GM21723 (cell line): ENCODE results near the gene TMED3.

Experiments used
- ATAC-seq: cut with Tn5 transposase; IDR thresholded peaks from one replicate; pipeline ENCODE4 v1.9.1; 2021; ENCODE audit warnings: mild to moderate bottlenecking, moderate library complexity; ENCODE audit not compliant: unreplicated experiment

Gene TMED3

DNA sequence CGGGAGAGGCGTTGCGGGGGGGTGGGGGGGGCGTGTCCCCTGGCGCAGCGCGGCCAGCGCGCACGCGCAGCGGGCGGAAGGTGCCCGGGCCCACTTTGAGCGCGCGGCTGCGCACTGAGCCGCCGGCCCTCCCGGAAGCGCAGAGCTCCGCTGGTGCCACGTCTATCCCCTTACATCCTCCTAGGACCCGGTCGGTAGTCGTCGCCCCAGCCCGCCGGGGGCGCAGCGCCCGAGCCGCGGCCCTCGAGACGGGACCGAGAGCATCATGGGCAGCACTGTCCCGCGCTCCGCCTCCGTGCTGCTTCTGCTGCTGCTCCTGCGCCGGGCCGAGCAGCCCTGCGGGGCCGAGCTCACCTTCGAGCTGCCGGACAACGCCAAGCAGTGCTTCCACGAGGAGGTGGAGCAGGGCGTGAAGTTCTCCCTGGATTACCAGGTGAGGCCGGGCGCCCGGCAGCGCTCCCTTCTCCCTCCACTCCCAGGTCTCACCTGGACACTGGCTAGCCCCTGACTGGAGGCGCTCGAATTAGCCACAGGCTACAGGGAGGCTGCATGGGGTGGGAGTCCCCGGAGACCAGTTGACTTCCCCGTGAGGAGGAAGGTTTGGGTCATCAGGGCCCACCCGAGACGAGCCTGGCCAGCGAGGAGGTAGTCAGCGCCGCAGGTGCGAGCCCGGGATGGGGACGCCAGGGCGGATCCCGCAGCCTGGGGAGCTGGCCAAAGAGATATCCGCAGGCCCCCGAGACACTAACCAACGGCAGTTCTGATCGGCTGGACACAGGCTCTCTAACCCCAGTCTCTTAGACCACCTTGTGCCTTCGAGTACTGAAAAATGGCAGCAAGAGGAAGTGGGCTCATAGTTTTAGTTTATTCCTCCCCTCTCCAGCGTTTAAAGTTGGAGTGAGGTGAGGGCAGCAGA is at the start of gene TMED3:
Gene TMED3, plus strand, starts transcription at position 128 of the 916 bp plus-strand sequence. Its CDS starts 138 bp downstream, at position 266.
- peak; percentile 91 for ATAC-seq

DNA sequence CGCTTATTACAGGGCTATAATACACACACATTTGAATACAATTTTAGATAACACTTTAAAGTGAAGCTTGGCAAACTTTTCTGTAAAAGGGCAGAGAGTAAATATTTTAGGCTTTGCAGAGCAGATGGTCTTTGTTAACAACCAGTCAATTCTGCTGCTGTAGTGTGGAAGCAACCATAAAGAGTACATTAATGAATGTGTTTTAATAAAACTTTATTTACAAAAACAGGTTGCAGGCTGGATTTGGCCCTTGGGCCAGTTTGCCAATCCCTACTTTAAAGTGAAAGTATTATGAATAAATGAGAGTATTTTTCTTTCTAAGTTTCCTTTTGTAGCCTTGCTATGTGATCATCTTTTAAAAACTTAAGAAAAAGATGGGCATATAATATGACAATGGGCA is 49.1 kb upstream of the TMED3 start:
- no peak for ATAC-seq

DNA sequence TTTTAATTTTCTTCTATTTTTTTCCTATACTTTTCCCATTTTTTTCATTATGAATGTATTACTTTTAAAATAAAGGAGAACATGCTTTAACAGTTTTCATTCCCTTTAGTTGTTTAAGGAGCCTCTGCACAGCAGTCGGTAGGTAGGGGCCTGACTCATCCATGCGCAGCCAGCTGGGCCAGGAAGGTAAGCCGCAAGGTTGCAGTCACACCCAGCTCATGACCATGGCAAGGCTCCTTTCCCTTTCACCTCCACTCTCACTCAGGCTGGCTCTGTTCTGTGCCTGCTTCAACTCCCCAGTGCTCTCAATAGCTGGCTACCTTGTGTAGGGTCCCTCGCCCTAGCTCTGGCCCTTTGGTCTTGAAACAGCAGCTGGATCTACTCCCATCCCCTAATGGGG is 45.7 kb upstream of the TMED3 start:
- ATAC-seq = no peak

DNA sequence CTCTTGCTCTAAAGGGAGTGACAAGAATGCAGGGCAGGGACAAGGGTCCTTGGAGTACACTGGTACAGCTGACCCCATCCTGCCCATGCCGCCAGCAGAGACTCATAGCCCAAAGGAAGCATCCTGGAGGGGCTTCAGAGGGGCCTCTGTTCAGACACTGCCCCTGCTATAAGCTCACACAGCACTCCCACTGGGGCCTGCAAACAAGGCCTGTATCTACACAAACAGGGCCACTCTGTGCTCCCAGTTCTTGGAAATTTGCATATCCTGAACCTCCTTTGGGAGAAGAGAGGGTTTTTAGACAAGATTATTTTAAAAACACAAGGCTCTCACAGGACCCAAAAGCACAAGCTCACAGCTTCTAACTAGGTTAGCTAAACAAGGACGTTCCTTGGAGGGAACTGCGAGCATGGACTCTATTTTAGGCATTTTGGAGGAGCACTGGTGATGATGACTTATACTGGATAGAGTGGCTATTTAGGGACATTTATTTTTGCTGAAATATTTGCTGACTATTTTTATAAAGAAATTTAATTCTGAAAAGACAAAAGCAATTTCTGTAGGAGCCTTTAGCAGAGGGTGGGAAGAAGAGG is 44.8 kb upstream of the TMED3 start:
- no peak for ATAC-seq

DNA sequence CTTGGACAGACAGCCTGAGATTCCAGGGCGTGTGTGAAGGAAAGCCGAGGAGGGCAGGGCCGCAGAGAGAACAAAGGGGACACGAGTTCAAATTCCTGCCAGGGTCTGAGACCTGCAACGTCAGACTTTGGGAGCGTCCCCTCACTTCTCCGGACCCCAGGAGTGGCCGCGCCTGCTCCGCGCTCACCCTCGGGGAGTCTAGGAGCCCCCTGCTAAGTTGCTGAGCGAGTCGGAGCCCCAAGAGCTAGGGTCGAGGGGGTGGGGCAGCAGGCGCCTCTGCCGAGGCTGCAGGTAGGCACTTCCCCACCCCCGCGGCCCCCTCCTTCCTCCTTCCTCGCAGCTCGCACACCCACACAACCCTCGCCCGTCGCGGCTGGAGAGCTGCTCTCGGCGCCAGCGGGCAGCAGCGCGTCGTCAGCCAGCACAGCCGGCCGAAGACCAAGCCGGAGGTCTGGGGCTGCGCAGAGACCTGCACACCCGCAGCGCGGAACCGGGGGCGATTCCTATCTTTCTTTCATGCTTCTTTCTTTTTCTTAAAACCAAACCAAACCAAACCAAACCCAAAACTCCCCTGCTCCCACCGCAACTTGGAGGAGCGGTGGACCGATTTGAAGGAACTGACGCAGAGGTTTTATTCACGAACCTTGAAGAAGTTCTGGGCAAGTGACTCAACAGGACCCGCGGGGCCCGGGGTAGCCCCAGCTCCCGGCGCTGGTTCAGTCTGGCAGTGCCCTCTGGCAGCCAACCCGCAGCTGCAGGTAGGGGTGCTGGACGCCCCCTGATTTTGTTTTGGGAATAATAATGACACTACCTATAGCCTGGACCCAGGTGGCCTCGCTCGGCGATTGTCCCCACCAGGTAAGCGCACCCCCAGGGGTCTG is 28.3 kb upstream of the TMED3 start, which contains the start of gene ANKRD34C:
Gene ANKRD34C, plus strand, starts transcription at position 352 of the 881 bp plus-strand sequence. CDS start 10,563 bp downstream, outside the sequence.
- no peak for ATAC-seq

DNA sequence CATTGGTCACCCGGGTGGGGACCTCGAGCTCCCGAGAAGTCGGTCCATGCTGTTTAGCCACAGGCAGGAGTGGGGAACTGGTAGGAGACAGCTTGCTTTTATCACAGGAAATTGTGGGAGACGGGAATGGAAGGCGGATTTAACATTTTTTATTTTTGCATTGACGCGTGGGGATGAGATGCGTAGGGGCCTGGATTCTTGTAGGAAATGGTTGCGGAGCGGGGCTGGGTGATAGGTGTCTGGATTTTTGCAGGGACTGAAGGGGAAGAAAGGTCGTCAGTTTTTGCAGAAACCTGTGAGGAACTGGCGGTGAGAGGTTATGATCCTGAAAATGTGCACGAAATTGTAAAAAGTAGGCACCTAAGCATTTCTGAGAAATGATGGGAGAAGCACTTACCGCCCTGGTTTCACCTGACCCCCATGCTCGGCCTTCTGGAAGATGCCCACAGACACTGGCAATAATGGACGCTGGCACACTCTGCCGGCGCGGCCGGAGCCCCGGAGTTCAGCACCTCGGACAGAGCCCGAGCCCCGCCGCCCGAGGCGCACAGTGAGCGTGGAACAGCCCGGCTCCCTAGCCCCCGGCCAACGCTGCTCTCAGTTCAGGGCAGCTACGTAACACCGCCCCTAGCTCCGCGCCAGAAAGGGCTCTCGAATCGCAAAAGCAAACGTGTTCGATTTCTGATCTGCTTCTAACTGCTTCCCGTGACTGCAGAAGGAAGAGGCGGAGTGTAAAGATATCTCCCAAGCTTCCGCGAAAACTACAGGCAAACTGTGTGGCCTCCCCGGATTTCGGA is 27.5 kb upstream of the TMED3 start:
- ATAC-seq = no peak

DNA sequence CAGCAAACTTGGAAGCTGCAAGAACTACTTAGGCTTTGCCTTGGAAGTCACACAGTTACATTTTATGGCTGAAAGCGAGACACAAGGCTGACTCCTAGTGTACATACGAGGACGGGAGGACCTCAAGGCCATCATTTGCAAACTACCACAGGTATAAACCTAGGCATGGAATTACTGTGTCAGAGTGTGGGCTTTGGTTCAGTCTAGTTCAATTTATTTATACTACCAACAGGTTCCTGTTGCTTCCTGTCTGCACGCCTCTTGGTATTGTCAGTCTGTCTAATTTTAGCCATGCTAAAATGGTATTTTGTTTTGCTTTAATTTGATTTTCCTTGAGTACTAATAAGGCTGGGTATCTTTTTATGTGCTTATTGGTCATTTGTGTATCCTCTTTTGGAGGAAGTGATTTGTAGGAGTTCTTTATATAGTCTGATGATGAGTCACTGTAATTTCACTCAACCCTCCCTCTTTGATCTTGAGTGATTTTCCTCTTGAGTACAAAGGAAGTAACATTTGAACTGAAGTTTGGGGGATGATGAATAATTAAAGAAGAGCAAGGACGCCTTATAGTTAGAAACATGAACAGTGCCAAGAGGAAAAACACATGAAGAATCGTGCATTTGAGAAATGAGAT is 20.2 kb upstream of the TMED3 start:
- ATAC-seq = no peak

DNA sequence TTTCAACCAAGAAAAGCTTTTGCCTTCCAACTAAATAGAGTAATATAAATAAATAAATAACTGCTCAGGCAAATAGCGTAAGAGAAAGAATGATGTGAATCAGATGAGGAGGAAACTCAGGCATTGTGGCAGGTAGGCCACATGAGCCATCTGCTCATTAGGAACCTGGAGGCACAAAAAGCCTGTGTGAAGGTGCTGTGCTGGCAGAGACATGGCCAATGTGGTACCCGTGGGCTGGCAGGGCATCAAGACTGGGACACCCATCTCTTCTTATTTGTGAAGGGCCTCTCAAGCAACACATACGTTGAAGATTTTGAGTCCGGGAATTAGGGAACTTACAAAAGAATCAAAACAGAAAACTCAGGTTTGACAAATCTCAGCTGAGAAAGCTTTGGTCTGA is 18.9 kb upstream of the TMED3 start:
- no peak for ATAC-seq

DNA sequence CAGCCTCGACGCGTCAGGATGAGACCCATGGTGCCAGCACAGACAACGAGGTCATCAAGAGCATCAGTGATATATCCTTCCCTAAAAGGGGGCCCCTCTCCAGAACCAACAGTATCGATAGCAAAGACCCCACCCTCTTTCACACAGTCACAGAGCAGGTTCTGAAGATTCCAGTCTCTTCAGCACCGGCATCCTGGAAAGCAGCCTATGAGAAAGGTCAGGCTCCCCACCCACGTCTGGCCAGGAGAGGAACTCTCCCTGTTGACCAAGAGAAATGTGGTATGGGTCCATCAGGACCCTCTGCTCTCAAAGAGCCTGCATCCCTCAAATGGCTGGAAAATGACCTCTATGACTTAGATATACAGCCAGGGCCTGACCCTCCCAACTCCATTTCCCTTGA is 16.8 kb upstream of the TMED3 start:
- ATAC-seq = no peak

DNA sequence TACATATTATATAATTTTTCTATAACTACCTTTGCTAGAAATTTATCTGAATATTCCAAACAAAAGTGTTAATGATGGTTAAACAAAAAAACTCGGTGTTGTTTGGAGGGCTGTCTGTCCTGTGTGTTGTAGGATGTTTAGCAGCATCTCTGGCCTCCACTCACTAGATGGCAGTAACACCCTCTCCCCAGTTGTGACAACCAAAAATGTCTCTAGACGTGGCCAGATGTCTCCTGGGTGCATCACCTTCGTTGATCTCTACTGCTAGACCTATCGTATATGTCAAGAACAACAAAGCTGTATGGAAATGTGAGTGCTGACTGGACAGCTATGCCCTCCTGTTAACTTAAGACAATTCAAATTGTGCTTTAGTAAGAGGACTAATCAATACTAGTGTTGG is 14.3 kb upstream of the TMED3 start:
- ATAC-seq = no peak

DNA sequence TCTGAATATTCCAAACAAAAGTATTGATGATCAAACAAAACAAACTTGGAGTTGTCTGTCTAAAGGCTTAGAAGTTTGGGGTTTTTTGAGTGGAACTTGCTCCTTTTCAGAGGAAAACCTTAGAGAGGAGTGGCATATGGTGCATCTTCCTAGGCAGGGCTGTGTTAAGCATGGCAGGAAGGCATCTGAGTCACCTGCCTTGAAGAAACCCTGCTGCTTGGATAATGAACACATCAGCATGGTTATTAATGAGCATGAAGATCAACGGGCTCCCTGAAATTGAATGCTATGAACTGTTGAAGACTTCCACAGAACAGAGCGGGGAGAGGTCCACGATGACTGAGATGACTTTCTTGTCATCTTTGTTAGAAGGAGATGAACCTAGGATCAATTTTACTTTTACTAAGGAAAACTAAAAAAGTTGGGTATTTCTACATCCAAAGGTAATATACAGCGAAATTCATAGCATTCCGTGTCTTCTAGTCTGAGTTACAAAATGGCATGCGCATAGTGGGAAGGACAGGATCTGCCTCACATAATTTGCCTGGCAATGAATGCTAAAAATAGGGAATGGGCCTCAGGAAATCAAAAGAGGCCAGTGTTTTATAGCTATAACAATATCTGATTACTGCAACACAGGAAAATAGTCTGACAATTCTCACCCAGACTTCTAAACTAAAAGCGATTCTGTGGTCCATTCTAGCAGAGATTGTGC is 11.6 kb upstream of the TMED3 start:
- no peak for ATAC-seq

DNA sequence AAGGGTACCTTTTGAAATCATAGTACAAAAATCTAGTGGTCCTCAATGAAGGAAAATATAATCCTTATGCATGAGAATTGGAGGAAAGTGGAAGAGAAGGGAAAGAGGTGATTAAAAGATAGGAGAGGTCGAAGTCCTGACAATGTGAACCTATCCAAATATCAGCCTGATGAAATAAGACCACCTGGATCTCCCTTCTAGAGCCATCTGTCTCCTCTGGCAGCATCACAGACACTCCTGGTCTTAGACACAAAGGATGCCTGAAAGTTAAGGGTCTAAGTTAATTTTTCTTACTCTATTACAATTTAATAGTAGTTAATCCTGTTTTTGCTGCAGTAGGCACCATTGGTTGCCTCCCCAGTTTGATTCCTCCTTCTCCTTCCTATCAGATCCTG is 11.1 kb upstream of the TMED3 start:
- no peak for ATAC-seq

DNA sequence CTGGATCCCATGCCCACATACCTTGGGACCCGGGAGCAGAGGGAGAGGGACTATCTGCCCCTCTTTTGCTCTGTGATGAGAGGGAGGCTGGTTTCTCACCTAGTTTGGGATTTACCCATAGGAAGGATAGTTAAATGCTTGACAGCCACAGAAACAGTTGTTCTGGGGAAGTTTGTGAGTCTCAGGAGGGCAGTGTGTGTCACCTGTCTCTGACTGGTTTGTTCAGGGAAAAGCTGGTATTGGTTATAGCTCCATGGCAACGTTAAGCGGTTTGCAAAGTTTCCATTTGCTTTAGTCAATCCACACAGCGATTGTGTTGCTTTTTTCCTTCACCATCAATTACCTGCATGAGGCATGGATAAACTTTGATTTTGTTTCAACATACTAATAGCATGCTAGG is 3.7 kb upstream of the TMED3 start:
- ATAC-seq = no peak

DNA sequence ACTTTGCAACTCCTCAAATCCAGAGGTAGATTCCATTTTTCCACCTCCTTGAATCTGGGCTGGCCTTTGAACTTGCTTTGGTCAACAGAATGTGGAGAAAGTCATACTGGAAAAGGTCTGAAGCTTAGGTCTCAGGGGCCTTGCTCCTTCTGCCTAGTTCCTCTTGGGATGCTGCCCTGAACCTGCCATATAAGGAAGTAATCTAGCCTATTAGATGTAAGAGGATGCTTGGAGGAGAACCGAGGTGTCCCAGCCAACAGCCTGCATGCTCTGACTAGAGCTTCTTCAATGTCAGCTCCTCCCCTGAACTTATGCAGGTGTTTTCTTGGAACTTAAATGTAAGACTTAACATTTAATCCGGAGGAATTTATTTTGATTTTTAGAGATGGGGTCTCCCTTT is 2.0 kb upstream of the TMED3 start:
- ATAC-seq = no peak

DNA sequence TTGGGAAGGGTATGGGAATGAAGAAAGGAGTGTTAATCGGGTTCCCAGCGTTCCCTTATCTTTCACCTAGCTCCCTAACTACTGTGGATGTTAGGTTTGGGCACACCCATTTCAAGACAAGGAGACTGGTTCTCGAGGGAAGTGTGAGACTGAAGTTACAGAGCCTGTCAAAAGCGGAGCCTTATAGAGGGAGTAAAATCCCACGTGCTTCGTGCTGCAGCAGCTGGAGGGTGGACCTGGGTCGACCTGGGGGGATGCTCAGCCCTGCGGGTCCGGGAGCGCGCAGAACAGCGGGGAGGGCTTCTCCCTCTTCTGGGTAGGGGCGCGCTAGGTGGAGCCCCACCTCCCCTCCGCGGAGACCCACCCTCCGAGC is 314 bp upstream of the TMED3 start:
- peak; percentile 36 for ATAC-seq

DNA sequence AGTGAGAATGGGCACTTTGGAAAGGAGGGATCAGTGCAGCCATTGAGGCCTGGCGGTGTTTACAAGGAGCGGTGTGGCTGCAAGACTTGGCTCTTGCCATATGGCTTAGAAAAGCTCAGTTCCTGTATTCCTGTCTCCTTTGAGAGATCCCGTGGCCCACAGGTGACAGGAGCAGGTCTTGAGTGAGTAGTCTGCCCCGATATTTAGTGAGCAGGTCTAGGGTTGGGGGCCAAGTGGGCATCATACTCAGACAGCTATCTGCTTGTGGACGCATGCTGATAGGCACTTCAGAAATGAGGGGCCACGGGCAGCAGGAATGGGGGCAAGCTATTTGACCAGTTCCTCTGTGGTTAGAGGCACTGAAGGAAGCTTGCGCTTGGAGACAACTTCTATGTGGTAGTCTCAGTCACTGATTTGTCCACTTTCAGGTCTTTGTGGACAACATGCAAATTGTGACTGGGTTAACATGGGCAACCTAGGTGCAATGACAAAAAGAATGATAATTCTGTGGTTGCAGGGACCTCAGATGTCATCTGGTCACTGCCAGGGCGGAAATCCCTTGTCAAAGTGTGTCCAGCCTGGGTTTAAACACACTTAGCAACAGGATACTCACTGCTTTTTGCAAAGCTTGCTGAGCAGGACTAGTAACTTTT is 1.1 kb downstream of the TMED3 start:
- no peak for ATAC-seq

DNA sequence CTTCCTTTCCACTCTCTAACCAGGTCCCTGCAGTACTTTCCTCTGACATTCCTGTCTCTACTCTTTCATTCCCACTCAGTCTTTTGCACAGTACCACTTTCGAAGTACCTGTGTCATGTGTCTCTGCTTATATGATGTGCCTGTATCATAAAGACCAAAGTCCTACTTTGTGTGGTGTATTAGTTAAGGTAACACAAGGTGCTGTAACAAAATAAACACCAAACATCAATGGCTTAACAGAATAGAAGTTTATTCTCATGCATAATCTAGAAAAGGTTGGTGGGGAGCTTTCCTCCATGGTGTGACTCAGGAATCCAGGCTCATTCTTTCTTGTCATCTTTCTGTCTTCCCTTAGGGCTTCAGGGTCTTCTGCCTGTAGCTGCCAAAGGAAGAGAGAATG is 3.3 kb downstream of the TMED3 start:
- ATAC-seq = no peak

DNA sequence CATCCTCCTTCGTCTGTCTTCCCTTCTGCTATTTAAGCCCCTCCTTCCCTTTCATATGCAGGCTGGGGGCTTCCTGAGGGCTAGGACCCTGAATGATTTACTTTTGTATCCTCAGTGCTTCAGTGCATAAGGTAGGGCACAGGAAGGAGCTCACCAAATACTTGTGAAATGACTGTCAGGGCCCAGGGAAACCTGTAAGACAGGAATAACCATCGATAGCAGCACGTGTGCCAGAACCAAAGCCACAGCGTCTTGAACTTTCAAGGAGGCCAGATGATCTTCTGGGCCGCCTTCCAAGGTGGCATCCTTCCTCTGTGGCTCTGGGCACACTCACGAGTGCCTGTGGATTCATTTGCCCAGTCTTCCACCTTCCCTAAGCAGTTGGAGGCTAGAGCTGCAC is 3.9 kb downstream of the TMED3 start:
- ATAC-seq = no peak
